ENCODE results near the gene IRF5.

The IRF5 gene

GRCh38 chr7:128921866-128922440 is 15.8 kb upstream of the IRF5 start:
- DNase-seq = no peak

GRCh38 chr7:128922496-128923410 is 15.0 kb upstream of the IRF5 start:
- no peak for DNase-seq

GRCh38 chr7:128923411-128923800 is 14.3 kb upstream of the IRF5 start:
- DNase-seq = no peak

GRCh38 chr7:128924707-128925588 is 12.8 kb upstream of the IRF5 start:
- DNase-seq = no peak

- no peak for DNase-seq
Observed at GRCh38 chr7:128928159-128928813, 9.4 kb upstream of the IRF5 start.

- DNase-seq = no peak
Observed at GRCh38 chr7:128928882-128929788, 8.6 kb upstream of the IRF5 start.

GRCh38 chr7:128931190-128931798 is 6.4 kb upstream of the IRF5 start:
- DNase-seq = no peak

GRCh38 chr7:128931965-128932861 is 5.5 kb upstream of the IRF5 start:
- DNase-seq = no peak

- DNase-seq = no peak
Observed at GRCh38 chr7:128932862-128933179, 4.9 kb upstream of the IRF5 start.

- no peak for DNase-seq
Observed at GRCh38 chr7:128933180-128933891, 4.4 kb upstream of the IRF5 start.

- DNase-seq = no peak
Observed at GRCh38 chr7:128934361-128935341, 3.1 kb upstream of the IRF5 start.

- no peak for DNase-seq
Observed at GRCh38 chr7:128935342-128935730, 2.4 kb upstream of the IRF5 start.

GRCh38 chr7:128936798-128937197 is 929 bp upstream of the IRF5 start:
- DNase-seq = no peak

GRCh38 chr7:128937271-128937646 is 468 bp upstream of the IRF5 start:
- no peak for DNase-seq

GRCh38 chr7:128938544-128939074 is 882 bp downstream of the IRF5 start:
- DNase-seq = no peak

- no peak for DNase-seq
Observed at GRCh38 chr7:128939075-128939860, 1.5 kb downstream of the IRF5 start.

- DNase-seq = no peak
Observed at GRCh38 chr7:128939861-128940410, 2.2 kb downstream of the IRF5 start.
